BE2C (cell line): ENCODE data around the gene MYRIP.

Experiments used
- DNase-seq: peaks from one replicate; pipeline ENCODE4 v3.0.0-alpha.2; 2020
- H3K27me3 ChIP-seq: fragments of 250-450 bp; sonication (Bioruptor Pico); 2 replicates; pipeline ENCODE4 v1.5.1; 2020; ENCODE audit warnings: mild to moderate bottlenecking
- H3K36me3 ChIP-seq: fragments of 250-450 bp; sonication (Bioruptor Pico); 2 replicates; pipeline ENCODE4 v1.5.1; 2020; ENCODE audit warnings: mild to moderate bottlenecking
- H3K4me1 ChIP-seq: fragments of 250-450 bp; sonication (Bioruptor Pico); 2 replicates; pipeline ENCODE4 v1.5.1; 2020
- H3K4me3 ChIP-seq: 2 replicates; pipeline ENCODE4 v1.5.1; 2011; ENCODE audit warnings: low read depth, low read length
- H3K9me3 ChIP-seq: fragments of 250-450 bp; sonication (Bioruptor Pico); 2 replicates; pipeline ENCODE4 v1.5.1; 2020
- TF ChIP-seq, protein P1 (sequence below): IDR thresholded peaks from 2 replicates; pipeline ENCODE4 v1.5.1; 2012; ENCODE audit warnings: mild to moderate bottlenecking, low read depth, low read length

The MYRIP gene

GRCh38 chr3:40258555-40258954 lies 449.1 kb downstream of the MYRIP start:
- Histone ChIP-seq H3K9me3 (no peaks in the 10 kb centered on the region), H3K4me3 (no peak overlapping the region), H3K36me3 (no peaks in the 10 kb centered on the region), H3K27me3 (no peaks in the 10 kb centered on the region), H3K4me1 (no peaks in the 10 kb centered on the region)
- TF ChIP-seq, protein P1, sequence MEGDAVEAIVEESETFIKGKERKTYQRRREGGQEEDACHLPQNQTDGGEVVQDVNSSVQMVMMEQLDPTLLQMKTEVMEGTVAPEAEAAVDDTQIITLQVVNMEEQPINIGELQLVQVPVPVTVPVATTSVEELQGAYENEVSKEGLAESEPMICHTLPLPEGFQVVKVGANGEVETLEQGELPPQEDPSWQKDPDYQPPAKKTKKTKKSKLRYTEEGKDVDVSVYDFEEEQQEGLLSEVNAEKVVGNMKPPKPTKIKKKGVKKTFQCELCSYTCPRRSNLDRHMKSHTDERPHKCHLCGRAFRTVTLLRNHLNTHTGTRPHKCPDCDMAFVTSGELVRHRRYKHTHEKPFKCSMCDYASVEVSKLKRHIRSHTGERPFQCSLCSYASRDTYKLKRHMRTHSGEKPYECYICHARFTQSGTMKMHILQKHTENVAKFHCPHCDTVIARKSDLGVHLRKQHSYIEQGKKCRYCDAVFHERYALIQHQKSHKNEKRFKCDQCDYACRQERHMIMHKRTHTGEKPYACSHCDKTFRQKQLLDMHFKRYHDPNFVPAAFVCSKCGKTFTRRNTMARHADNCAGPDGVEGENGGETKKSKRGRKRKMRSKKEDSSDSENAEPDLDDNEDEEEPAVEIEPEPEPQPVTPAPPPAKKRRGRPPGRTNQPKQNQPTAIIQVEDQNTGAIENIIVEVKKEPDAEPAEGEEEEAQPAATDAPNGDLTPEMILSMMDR = no peak
- DNase-seq = no peak

- H3K9me3 ChIP-seq = no peaks in the 10 kb centered on the region
- no peak for DNase-seq
- H3K27me3 ChIP-seq = no peaks in the 10 kb centered on the region
Observed at GRCh38 chr3:40262331-40262730, 452.9 kb downstream of the MYRIP start.

DNA sequence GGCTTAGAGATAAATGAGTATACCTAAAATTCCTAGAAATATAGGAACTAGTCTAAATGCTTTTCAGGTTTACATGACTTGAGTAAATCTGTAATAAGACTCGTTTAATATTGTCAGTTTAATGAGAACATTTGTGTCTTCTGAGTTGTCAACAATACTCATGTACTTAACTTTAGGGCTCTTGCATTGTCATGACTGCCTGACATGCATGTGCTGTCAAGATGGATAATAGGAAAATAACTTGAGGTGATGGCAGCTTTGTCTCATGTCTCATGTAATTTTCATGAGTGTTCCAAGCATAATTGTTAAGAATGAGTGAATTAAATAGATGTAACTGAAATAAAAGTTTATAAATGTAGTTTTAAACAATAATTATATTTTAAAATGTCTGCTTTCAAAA lies 455.0 kb downstream of the MYRIP start:
- TF ChIP-seq, protein P1 = no peak
- Histone ChIP-seq H3K9me3 (no peaks in the 10 kb centered on the region), H3K27me3 (no peaks in the 10 kb centered on the region), H3K4me3 (no peak overlapping the region), H3K4me1 (no peaks in the 10 kb centered on the region), H3K36me3 (no peaks in the 10 kb centered on the region)
- DNase-seq = no peak

More at GRCh38 chr3:40262331-40262730, 452.9 kb downstream of the MYRIP start:
- no peaks in the 10 kb centered on the region for H3K36me3 ChIP-seq
- TF ChIP-seq, protein P1 = no peak
- H3K4me1 ChIP-seq = no peaks in the 10 kb centered on the region
- H3K4me3 ChIP-seq = no peak overlapping the region

GRCh38 chr3:40265181-40265580 lies 455.8 kb downstream of the MYRIP start:
- Histone ChIP-seq H3K36me3 (no peaks in the 10 kb centered on the region), H3K4me3 (no peak overlapping the region), H3K9me3 (no peaks in the 10 kb centered on the region), H3K27me3 (no peaks in the 10 kb centered on the region), H3K4me1 (no peaks in the 10 kb centered on the region)
- no peak for DNase-seq
- TF ChIP-seq, protein P1 = no peak

DNA sequence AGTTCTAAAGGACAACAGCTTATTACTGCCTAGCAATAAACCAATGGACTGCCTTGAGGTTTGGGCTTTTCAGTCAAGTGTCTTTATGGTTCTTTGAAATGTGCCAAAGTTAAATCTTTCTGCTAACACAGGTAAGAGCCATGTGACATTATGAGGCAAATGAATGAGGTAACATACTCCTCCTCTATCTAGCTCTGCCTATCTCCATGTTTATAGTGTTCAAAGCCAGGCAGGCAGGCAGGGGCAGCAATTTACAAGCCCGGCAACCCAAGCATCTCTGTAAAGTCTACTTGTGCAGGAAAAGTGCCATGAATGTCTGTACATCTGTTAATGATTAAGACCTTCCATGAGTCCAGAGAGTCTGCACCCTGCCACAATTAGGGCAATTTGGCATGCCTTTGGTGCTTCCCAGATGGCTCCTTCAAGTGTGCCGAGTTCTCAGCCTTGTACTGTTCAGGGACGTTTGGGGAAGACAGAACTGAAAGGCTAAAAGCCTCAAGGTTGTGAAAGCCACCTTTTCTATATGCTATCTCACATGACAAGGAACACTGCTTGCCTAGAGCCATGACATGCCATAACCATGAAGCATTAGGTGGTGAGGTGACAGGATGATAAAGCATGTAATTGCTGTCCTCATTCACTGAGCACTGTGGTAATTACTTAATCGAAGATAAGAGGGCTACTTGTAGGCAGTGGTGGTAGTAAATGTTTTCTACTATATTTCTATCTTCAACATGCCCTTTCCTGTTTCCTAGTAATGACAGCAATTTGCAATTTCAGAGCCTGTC lies 458.7 kb downstream of the MYRIP start:
- TF ChIP-seq, protein P1 = no peak
- peak; percentile 8 for DNase-seq
- H3K4me1 ChIP-seq = no peaks in the 10 kb centered on the region
- H3K4me3 ChIP-seq = no peak overlapping the region
- no peaks in the 10 kb centered on the region for H3K27me3 ChIP-seq
- no peaks in the 10 kb centered on the region for H3K36me3 ChIP-seq
- H3K9me3 ChIP-seq = no peaks in the 10 kb centered on the region

DNA sequence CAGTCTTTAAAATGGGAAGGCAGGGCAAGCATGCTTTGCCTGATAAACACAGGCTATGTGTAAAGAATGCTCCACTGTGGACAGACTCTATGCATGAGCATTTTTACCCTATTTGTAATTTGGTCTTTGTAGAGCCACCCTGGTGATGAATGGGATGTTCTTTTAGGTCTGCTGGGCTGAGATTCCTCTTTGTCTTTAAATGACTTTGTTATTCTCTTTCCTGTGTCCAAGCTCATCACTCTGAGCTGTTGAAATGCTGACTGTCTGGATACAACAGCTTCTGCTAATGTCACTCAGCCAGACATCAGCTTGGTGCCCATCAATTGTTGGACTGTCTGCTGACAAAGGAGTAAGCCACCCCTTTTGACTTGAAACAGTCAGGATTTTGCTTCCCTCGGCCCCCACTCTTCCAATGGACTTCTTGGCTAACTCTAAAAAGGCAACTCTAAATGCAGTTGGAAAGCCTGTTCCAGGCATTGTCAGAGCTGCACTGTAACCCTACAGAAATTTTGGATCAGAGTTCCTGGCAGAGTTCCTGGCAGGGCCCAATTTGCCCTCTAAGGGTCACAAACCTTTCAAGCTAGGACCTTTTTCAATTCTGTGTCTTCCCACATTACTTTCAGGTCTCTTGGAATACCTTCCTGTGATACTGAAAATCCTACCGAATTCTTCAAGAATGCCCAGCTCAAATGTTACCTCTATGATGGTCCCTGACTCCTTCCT lies 459.6 kb downstream of the MYRIP start:
- DNase-seq = no peak
- Histone ChIP-seq H3K27me3 (no peaks in the 10 kb centered on the region), H3K4me1 (no peaks in the 10 kb centered on the region), H3K36me3 (no peaks in the 10 kb centered on the region), H3K9me3 (no peaks in the 10 kb centered on the region), H3K4me3 (no peak overlapping the region)
- TF ChIP-seq, protein P1 = no peak
